GM12872 (cell line): ENCODE data around the gene SPEF1.

Experiments used
- TF ChIP-seq, protein P1 (sequence below): IDR thresholded peaks from 3 replicates; pipeline ENCODE4 v1.5.1; 2011; ENCODE audit warnings: low read depth, mild to moderate bottlenecking, low read length, moderate library complexity; ENCODE audit not compliant: insufficient read depth

The SPEF1 gene

GRCh38 chr20:3755814-3756480 lies 25.3 kb downstream of the SPEF1 start:
- TF ChIP-seq, protein P1, sequence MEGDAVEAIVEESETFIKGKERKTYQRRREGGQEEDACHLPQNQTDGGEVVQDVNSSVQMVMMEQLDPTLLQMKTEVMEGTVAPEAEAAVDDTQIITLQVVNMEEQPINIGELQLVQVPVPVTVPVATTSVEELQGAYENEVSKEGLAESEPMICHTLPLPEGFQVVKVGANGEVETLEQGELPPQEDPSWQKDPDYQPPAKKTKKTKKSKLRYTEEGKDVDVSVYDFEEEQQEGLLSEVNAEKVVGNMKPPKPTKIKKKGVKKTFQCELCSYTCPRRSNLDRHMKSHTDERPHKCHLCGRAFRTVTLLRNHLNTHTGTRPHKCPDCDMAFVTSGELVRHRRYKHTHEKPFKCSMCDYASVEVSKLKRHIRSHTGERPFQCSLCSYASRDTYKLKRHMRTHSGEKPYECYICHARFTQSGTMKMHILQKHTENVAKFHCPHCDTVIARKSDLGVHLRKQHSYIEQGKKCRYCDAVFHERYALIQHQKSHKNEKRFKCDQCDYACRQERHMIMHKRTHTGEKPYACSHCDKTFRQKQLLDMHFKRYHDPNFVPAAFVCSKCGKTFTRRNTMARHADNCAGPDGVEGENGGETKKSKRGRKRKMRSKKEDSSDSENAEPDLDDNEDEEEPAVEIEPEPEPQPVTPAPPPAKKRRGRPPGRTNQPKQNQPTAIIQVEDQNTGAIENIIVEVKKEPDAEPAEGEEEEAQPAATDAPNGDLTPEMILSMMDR = no peak

DNA sequence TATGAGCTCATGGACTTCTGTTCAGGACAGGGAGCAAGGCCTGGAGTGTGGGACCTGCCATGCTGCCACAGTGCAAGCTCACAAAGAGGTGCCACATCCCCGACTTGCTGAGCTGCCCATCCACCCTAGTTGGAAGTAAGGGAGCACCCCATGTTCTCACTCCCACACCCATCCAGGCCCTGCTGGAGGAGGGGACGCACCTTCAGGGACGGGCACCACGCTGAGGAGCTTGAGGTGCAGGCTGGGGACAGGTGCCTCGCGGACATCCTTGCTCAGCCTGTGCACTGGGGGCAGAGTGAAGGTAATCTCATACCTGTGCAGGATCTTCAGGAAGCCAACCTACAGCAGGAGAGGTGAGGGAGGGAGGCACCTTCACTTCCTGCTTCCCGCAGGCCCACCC lies 26.0 kb downstream of the SPEF1 start:
- TF ChIP-seq, protein P1 = no peak

GRCh38 chr20:3754276-3754630 lies 27.0 kb downstream of the SPEF1 start:
- TF ChIP-seq, protein P1 = no peak

DNA sequence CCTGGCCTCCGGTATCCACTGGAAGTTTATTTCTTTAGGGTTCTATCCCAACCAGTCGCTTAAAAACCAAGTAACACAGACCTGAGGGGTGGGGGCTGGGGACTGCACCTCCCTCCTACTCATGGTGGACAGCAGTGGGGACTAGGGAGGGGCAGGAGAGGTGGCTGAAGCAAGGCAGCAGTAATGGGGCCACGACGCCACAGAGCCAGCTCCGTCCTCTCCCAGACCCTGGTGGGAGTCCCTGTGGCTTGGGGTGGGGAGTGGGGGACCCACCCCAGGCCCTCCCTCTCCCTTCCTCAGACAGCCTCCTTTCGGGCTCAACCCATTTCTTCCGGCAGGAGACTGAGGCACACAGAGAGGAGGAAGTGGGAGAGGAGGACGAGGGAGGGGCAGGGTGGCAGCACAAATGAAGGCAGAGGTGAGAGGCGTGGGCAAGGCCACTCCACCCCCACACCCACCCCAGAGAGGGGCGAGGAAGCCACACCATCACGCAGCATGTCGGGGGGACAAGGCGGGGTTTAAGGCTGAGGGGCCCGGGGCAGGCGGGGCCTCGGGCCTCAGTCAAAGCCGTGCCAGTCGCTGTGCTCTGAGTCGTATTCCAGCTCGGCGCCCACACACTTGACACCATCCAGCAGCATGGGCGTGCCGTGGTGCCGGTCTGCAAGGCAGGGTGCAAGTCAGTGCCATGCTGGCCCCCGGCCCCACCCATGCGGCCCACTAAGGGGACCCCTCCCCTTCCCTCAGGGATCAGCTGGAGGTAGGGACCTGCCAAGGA lies 27.6 kb downstream of the SPEF1 start:
- TF ChIP-seq, protein P1 = no peak

- TF ChIP-seq, protein P1 = peak; percentile 95
Measured at GRCh38 chr20:3753098-3753497, 28.1 kb downstream of the SPEF1 start.

DNA sequence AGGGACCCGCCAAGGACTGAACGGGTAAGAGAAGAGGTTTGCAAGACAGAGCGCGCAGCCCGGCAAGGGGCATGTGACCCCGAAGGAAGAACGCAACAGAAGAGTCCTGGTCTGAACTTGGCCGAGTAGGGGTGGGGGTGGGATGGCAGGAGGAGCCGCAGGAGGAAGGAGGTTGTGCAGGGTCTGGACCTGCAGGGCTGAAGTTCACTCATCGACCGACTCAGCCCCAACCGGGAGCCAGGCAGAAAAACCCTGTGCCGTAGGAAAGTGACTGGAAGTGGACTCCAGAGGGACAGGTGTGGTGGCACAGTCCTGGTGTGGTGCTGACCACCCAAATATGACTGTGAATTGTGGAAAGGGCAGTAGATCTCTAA lies 28.9 kb downstream of the SPEF1 start:
- TF ChIP-seq, protein P1 = no peak

- TF ChIP-seq, protein P1 = no peak
Measured at GRCh38 chr20:3751675-3752385, 29.4 kb downstream of the SPEF1 start.
